ENCODE data around the gene ODC1.
"Not testable (repeated sequence)": the region's sequence is repeated elsewhere in the genome, so short reads cannot be mapped to it uniquely, and the experiment has no call there.

ODC1 gene

DNA sequence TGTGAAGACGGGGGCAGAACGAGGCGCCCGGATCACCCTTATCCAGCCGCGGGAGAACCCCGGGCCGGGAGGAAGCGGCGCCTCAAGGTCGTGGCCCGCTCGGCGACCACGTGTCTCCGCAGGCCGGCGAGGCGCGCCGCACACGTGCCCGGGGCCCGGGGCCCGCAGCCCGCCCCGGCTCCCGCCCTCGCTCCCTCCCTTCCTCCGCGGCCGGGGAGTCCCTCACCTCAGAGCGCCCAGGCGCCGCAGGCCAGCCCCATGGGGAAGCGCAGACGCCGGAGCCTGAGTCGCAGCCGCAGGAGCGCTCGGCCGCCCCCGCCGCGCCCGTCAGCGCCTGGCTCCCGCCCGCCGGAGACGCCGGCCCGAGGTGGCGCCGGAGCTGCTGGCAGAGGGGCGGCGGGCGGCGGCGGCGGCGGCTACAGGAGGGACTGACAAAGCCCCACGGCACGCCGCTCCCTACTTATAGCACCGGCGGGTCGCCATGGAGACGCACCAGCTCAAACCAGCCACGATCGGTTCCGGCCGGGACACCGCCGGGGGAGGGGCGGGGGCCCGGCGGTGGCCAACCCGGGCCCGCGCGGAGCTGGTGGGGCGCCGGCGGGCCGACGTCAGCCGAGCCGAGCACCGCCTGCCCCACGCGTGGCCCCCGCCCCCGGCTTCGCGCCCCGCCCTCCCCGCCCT lies at the start of gene ODC1:
Gene ODC1, minus strand, starts transcription at position 433 of the 681 bp plus-strand sequence. CDS start 3,295 bp downstream, outside the sequence.
- peak; percentile 79 to 88 for DNase-seq

DNA sequence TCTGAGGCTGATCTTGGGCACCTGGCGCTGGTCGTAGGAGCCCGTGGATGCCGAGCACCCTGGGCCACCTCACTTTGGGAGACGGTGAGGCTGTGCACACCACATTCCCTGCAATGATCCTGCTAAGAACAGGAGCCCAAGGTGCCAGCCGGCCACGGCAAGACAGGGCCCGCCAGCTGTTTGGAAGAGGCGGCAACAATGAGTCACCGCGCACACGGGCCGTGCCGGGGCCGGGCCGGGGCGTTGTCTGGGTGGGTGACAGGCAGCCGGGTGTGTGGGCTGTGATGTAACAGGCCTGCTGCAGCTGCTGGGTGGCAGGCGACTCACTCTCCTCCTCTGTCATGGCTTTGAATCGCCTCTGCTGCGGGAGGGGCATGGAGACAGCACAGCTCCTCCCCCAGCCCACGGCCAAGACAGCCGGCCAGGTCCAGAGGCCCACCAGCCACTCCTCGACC lies 49.7 kb upstream of the ODC1 start:
- peak; percentile 39 to 64 for DNase-seq

DNA sequence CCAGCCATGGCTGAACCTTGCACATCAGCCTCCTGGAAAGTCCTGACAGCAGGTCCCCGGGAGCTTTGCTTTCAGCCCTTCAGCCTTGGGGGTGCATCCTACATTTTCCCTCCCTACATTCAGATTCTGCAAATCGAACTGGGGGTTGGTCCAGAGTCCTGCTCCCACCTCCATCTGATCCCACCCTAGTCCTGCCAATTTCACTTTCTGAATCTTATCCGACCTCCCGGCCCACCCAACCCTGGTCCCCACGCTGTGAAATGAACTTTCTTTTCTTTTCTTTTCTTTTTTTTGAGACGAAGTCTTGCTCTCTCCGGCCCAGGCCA lies 47.8 kb upstream of the ODC1 start:
- DNase-seq = no peak

DNA sequence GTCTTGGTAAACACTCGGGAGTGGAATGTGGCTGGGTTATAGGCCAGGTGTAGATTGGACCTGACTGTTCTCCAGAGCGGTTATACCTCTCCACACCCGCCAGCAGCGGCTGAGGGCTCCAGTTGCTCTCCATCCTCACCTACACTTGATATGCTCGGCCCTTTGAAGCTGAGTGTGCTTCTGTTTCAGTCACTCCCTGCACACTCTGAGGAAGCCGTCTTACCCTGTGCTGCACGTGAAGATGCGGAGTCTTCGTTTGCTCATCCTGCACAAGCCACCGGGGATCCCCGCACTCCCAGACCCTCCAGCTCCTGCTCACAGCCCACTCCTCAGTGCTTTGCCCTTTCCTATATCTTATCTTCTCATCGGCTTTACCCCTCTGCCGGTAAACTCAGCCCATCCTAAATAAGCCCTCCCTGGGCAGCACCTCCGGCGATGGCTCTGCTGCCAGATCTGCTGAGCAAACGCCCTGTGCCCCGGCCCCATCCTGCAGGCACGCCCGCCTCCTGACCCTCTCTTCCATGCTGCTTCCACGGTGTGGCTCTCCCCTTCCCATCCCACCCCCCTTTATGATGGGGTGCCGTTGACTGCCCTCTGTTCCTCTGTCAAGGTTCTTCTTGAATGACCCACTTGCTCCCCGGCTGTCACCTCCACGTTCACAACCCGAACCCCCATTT lies 47.3 kb upstream of the ODC1 start:
- no peak for DNase-seq

DNA sequence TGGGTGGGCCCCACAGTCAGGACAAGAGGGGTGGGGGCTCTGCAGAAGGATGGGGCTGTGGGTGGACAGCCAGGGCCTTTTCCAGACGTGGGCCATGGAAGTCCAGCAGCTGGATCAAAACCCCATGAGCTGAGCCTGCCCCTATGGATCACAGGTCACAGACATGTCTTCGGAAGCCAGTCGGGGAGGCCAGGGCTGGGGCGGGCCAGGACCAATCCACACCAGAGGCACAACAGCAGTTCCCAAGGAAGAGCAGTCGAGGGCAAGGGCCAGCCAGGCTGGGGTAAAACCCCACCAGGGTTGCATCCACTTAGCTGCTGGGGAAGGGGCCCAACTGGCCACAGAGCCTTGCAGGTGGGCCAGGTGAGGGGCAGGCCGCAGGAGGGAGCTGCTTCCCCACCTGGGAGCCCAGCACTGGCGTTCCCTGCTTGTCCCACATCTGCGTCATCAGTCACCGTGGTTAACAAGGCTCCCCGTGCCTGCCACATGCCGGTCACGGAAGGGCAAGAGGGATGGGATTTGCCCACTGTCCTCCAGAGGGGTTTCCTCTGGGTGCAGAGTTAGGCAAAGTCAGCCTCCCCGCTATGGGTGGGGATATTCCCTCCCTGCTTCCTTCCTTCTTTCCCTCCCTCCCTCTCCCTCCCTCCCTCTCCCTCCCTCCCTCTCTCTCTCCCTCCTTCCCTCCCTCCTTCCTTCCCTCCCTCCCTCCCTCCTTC lies 46.4 kb upstream of the ODC1 start:
- no peak for DNase-seq

DNA sequence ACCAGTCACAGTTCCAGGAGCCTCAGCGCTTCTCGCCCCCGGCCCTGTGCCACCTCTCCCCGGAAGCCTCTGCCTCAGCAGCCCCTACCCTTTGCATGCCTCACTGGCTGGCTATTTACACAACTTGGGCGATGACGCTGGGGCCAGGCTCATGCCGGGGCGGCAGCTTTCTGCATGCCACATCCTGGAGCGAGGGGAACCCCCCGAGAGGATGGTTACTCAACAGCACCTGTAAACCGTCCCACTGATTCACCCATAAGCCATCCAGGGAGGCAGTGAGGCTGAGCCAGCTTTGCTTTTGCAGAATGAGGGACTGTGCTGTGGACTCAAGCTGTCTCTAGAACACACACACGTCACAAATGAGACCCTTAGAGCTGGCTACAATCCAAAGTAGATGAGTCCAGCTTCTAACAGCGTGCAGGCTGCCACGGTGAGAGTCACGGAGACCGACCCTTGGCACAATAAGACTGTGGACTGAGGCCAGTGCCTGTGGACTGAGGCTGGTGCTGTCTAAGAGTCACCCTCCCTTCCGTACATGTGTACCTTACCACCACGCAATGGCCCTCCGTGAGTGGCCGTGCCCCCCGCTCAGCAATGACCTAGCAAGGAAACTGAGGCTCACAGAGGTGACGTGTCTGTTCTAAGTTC lies 45.6 kb upstream of the ODC1 start:
- peak; percentile 74 to 75 for DNase-seq

DNA sequence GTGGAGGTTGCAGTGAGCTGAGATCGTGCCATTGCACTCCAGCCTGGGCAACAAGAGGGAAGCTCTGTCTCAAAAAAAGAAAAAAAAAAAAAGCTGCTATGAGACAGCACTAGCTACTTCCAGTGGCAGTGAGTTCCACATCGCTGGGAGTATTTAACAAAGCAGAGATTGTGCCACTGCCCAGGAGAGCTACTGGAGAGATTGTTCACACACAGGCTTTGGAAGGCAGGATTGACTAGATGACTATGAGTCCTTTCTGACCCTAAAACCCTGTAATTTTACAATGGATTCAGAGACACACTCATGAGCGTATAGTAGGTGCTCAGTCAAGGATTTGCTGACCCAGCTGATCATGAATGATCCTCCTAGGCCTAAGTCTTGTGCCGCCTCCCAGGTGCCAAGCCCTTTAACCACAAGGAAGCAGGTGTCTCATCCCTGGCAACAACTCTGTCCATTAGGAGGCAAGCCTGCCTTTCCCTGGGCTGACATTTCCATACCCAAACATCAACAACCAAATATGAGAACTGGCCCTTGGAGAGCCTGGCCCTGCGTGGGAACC lies 45.0 kb upstream of the ODC1 start:
- no peak for DNase-seq

DNA sequence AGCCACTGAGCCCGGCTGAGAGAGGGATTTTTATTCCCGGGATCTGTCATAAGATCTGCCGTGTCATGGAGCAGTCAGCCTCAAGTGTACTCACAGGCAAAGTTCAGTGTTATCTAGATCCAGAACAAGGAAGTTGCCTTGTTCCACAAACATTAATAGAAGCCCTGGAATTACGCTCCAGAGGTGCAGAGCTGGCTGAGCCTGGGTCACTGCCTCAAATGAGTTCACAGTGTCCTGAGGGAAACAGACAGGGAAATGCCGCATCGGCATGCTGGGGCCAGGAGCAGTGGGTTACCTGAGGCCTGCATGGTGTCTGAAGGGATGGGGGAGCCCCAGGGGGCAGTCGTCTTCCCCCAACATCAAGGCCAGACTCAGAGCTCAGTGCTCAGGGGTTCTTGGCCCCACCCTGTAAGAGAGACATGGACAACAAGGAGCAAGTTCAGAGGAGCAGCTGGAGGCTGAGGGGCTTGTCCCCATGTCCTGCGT lies 42.7 kb upstream of the ODC1 start:
- DNase-seq = no peak

DNA sequence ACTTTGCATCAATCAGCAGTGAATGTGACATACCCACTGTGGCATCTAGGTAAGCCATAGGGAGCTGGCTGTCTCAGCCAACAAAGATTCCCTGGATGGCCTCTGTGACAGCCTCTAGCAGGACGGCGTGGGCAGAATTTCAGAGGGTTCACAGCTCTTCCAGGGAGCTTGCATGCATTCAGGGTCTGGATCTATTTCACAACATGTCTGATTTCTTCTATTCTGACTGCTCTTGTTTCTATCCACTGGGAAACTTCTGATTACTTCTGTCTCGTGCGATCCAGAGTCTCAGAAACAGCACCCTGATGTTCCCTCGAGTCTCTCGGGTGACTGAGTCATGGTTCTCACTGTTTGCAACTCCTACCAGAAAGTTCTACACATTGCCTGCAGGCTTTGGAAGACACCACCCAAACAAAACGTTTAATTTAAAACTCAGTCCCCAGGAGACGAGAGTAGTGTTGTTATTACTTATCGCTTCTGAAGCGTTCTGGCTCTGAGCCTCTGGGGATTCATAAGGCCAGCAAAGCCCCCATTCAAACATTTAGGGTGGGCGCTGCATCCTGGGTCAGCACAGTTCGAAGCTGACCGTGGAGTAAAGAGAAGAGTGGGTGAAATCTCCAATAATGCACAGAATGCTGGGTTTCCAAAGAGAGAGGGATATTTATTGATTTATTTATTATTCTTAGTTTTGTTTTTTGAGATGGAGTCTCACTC lies 41.9 kb upstream of the ODC1 start:
- DNase-seq = no peak

DNA sequence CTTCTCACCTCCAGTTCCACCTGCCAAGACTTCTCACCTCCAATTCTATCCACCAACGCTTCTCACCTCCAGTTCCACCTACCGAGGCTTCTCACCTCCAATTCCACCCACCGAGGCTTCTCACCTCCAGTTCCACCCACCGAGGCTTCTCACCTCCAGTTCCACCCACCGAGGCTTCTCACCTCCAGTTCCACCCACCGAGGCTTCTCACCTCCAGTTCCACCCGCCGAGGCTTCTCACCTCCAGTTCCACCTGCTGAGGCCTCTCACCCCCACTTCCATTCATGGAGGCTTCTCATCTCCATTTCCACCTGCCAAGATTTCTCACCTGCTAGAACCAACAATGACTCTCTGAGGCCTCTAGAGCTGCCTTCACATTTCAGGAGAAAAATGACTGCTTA lies 40.0 kb upstream of the ODC1 start:
- DNase-seq = not testable (repeated sequence)

DNA sequence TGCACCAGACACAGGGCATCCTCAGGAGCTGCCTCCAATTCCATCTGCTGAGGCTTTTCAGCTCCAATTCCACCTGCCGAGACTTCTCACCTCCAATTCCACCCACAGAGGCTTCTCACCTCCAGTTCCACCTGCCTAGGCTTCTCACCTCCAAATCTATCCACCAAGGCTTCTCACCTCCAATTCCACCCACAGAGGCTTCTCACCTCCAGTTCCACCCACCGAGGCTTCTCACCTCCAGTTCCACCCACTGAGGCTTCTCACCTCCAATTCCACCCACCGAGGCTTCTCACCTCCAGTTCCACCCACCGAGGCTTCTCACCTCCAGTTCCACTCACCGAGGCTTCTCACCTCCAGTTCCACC lies 39.6 kb upstream of the ODC1 start:
- DNase-seq = not testable (repeated sequence)

DNA sequence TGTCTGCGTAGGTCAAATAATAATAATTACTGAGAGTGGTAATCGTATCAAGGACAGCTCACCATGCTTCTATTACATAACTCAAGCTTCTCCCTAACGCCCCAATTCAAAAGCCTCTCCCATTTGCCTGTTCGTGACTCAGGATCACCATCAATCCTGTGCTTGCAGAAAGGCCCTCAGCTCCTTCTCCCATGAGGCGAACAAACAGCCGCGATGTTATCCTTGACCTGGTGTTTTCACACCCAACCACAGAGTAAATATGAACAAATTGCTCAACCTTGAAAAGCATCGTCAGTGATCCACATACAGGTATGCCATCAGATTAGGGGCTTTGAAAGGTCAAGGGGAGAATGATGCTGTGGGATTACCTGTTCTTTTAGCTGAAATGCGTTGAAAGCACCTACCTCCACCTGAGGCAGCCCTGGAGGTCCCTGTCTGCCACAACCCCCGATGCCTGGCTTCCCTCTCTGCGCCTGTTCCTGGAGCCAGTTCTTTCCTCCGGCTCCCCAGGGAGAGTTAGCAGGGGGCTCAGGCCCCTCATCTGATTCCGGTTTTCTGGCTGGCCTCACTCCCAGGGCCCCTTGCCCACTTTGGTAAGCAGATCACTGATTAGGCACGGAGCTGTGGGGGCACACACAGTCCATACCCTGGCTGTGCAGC lies 39.1 kb upstream of the ODC1 start:
- DNase-seq = no peak

DNA sequence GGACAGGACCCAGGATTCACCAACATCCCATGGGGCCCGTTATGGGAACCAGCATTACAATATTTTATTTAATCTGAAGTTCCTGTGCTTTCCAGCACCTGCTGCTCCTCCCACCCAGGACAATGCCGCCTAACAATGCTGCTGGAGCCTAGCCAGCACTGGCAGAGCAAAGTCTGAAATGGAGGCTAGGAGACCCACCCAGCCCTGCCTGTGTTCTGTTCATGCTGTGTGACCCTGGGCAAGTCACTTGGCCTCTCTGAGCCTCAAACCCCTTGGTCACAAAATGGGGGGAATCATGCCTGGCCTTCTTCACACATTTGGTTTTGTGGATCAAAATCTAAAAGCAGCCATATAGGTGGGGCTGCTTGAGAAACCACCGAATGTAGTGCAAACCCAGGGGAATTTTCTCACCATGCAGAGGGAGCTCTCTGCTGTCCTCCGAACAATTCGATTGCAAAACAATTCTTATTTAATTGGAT lies 38.5 kb upstream of the ODC1 start:
- no peak for DNase-seq

DNA sequence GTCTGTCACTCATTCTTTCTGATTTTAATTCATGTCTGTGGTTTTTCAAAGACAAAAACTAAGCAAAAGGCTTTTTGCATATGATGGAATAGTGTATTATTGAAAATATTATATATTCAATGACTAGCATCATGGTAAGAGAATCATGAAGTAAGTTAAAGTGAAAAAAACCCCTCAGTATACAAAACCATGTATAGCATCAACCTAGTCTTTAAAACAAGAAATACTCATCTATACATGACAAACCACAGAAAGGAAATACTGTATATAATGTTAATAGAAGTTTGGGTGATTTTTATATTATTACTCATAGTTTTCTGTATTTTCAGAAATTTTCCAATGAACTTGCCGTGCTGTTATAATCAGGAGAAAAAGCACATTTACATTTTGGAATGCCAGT lies 38.0 kb upstream of the ODC1 start:
- DNase-seq = no peak

DNA sequence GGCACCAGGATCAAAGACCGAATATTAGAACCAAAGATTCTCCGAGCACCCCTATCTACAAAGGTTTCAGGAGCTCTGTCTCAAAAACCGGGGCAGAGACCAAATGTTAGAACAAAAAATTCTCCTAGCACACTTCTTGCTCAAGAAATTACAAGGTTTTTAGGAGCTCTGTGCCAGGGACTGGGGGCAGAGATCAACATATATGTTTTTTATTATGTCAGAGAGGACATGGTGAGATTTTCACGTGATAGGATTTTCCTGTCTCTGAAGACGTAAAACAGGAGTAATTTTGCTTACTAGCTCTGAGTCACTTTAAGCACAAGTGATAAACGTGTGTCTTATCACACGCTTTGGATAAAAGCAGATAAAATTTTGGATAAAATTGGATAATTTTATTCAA lies 34.8 kb upstream of the ODC1 start:
- no peak for DNase-seq

DNA sequence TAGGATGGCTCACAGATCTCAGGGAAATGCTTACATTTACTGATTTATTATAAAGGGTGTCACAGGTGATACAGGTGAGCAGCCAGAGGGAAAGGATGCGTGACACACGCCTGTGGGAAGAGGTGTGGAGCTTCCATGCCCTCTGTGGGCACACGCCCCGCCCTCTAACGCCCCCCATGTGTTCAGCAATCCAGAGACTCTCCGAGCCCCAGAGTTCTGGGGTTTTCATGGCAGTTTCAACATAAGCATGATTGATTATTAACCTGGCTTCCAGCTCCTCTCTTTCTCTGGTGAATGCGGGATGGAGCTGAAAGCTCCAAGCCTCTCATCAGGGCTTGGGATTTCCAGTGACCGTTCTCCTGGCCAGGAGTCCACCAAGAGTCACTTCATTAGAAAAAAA lies 34.3 kb upstream of the ODC1 start:
- no peak for DNase-seq

DNA sequence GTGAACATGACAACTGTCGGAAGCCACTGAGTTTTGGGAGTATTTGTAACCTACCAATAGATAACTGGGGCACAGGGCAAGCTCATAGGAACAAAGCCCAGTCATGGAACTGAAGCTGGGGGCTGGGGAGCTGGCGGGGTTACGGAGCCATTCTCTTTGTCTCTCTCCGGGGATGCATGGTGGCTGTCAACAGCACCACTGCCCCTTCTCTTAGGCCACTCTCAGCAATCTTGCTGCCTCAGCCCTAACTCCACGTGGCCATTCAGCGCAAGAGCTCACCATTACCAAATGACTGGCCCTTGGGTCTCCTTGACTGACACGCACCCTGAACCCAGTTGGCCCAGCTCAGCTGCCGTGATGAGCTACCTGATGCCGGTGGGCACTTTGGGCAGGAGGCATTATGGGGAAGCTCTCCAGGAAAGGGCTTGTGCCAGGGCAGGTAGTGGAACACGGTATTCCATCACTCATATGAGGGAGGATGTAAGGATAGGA lies 33.6 kb upstream of the ODC1 start:
- DNase-seq = no peak

DNA sequence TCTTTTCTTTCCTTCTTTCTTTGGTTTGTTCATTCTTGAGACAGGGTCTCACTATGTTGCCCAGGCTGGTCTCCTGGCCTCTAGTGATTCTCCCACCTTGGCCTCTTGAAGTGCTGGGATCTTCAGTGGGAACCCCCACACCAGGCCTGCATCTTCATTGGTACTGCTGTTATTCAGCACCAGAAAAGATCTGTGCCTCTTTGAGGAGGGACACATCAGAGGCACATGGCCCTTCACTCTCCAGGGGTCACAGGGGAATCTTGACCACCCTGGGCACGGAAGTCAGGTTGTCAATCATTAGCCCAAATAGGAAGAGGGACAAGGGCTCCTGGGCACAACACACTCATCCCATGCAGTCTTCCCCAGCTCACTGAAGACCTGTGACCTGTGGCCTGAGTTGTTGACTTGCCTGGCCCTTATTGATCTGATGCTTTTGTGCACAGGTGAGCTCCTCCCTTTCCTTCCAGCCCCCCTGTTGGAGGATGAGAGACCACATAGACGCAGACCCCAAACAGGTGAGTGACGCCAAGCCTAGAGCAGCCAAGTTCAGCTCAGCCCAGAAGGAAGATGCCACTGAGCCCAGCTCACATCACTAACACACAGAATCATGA lies 33.0 kb upstream of the ODC1 start:
- no peak for DNase-seq

DNA sequence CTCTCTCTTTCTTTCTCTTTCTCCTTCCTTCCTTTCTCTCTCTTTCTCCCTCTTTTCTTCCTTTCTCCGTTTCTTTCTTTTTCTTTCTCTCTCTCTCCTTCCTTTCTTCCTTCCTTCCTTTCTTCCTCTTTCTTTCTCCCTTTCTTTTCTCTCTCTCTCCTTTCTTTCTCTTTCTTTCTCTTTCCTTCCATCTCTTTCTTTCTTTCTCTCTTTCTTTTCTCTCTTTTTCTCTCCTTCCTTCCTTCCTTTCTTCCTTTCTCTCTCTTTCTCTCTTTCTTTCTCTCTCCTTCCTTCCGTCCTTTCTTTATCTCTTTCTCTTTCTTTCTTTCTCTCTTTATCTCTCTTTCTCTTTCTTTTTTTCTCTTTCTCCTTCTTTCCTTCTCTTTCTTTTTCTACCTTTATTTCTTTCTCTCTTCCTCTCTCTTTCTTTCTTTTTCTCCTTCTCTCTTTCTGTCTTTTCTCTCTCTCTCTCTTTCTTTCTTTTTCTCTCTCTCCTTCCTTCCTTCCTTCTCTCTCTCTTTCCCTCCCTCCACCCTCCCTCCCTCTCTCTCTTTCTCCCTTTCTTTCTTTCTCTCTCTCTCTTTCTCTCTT lies 32.3 kb upstream of the ODC1 start:
- DNase-seq = no peak

DNA sequence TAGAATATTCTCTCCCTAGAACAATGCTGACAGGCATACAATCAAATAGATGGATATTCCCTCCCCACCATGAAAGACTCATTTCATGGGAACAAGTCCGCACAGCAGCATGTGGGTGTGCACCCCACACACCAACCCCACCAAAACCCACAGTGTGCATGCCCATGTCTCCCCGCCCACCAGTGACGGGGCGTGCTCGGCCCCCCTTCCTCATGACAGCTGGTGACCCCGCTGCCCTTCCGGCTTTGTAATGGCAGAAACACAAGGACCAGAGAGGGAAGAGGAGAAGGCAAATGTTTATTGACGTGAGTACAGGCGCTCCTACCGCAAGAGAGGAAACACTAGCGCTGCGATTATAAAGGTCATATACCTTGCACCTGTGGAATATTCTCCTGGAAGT lies 30.8 kb upstream of the ODC1 start:
- DNase-seq = no peak

DNA sequence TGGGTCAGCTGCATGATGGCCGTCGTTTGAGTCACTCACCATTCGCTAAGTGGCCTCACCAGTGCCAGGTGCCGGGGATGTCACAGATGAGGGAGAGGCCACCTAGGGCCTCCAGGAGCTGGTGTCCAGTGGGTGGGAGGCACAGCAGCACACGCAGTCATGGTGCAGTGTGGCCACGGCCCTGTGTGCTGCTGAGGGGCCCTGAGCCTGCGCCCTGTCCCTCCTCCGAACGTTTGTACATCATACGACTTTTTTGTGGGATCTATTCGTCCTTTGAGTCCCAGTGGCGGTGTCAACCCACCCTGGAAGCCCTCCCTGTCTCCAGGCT lies 30.1 kb upstream of the ODC1 start:
- no peak for DNase-seq
